OCI-LY7 (cell line): ENCODE results near the gene TTLL3. TPM values are rescaled to one million over a fixed set of nuclear protein-coding genes. Genes with fewer than 3 reads are reported as not detected.

ENCODE experiments used
- BruUV-seq: library from RNA; stranded (reverse); fragments of 400-500 nt; replicated peaks from 2 replicates; lab custom pipeline; 2021; lab: Mats Ljungman, UMichigan
- CTCF ChIA-PET: fragments of 300-600 bp; sonication (Branson Sonifier 250); formaldehyde crosslinking; loops from one replicate; lab custom pipeline; 2022; ENCODE audit warnings: antibody characterized with exemption; ENCODE audit not compliant: unreplicated experiment; lab: Charles Lee
- POLR2A ChIA-PET: fragments of 300-600 bp; sonication (Branson Sonifier 250); formaldehyde crosslinking; loops from one replicate; lab custom pipeline; 2022; ENCODE audit warnings: antibody characterized with exemption; lab: Charles Lee
- DNase-seq: peaks from one replicate; pipeline ENCODE4 v3.0.0-alpha.2; 2015; ENCODE audit warnings: low spot score
- H2AFZ ChIP-seq: fragments of 200-600 bp; sonication (generic), shearing (Covaris generic); 2 replicates; pipeline ENCODE4 v1.6.1; 2014; ENCODE audit warnings: mild to moderate bottlenecking, antibody characterized with exemption, low read length, moderate library complexity
- H3K27ac ChIP-seq: fragments of 200-600 bp; sonication (generic); 2 replicates; pipeline ENCODE4 v1.5.1; 2014; ENCODE audit warnings: mixed run types, low read depth, mild to moderate bottlenecking, moderate library complexity, low read length, inconsistent platforms; ENCODE audit not compliant: poor library complexity, severe bottlenecking
- H3K36me3 ChIP-seq: fragments of 200-600 bp; sonication (generic); 2 replicates; pipeline ENCODE4 v1.6.1; 2014; ENCODE audit warnings: mild to moderate bottlenecking, antibody characterized with exemption, low read length, moderate library complexity, mixed read lengths; ENCODE audit not compliant: insufficient read depth
- H3K4me1 ChIP-seq: fragments of 200-600 bp; sonication (generic); 2 replicates; pipeline ENCODE4 v1.5.1; 2014; ENCODE audit warnings: mild to moderate bottlenecking, low read length; ENCODE audit not compliant: insufficient read depth, poor library complexity, severe bottlenecking
- H3K4me2 ChIP-seq: fragments of 200-600 bp; sonication (generic); 2 replicates; pipeline ENCODE4 v1.6.1; 2014; ENCODE audit warnings: mild to moderate bottlenecking, low read length
- H3K4me3 ChIP-seq: fragments of 200-600 bp; sonication (generic); 2 replicates; pipeline ENCODE4 v1.5.1; 2014; ENCODE audit warnings: mild to moderate bottlenecking, low read depth, low read length; ENCODE audit not compliant: poor library complexity, severe bottlenecking
- H3K79me2 ChIP-seq: fragments of 200-600 bp; sonication (generic); 2 replicates; pipeline ENCODE4 v1.6.1; 2016; ENCODE audit warnings: low read depth, mild to moderate bottlenecking, low read length, moderate library complexity, mixed read lengths; ENCODE audit not compliant: insufficient read depth
- H3K9me2 ChIP-seq: fragments of 200-600 bp; sonication (generic); 2 replicates; pipeline ENCODE4 v1.6.1; 2016; ENCODE audit warnings: mild to moderate bottlenecking, low read length, mixed read lengths; ENCODE audit not compliant: insufficient read depth
- H3K9me3 ChIP-seq: fragments of 200-600 bp; sonication (generic); 2 replicates; pipeline ENCODE4 v1.6.1; 2014; ENCODE audit warnings: mild to moderate bottlenecking, mixed run types, low read length, mixed read lengths
- H4K20me1 ChIP-seq: fragments of 200-600 bp; sonication (generic); 2 replicates; pipeline ENCODE4 v1.6.1; 2014; ENCODE audit warnings: mild to moderate bottlenecking, antibody characterized with exemption, low read length, moderate library complexity, mixed read lengths; ENCODE audit not compliant: insufficient read depth
- CTCF ChIP-seq: fragments of 200-600 bp; sonication (generic); conservative IDR thresholded peaks from 2 replicates; pipeline ENCODE4 v1.5.1; 2014; ENCODE audit warnings: mild to moderate bottlenecking, antibody characterized with exemption, low read length, moderate library complexity, mixed read lengths
- EZH2phosphoT487 ChIP-seq: fragments of 200-600 bp; sonication (generic); IDR thresholded peaks from 2 replicates; pipeline ENCODE4 v1.6.1; 2018; ENCODE audit warnings: low read depth, borderline replicate concordance, mild to moderate bottlenecking, mixed run types, antibody characterized with exemption, low read length, moderate library complexity, mixed read lengths
- intact Hi-C: fragments of 100-400 bp; cut with micrococcal nuclease; formaldehyde crosslinking; loops from one replicate; pipeline ENCODE4 v1.10.0; 2022; ENCODE audit not compliant: unreplicated experiment
- total RNA-seq, 2 experiments: library from RNA; depleted of rRNA in 1 of 2; stranded (reverse); fragments of >200 nt in 1 of 2; shearing (Covaris generic) in 1 of 2; gene quantifications; 2 replicates each; pipeline ENCODE4 v1.2.3, GENCODE V29; 2014 to 2022

The TTLL3 gene
- total RNA-seq, 2 experiments from 2014 or later, result 65.4 to 127 TPM

- H3K9me3 ChIP-seq, result no peaks in the 10 kb centered on the region
- POLR2A ChIA-PET, result interaction anchor here (2.1 to 2.4 kb wide), 2 partner anchors 9 to 12 kb away, joined by 9 to 10 read pairs; partner anchors contain the start of genes ARPC4 and TADA3
- H2AFZ ChIP-seq, result no peak overlapping the region
- H3K27ac ChIP-seq, result no peak overlapping the region
- H3K4me2 ChIP-seq, result no peak overlapping the region
- no peak for DNase-seq
- no peak overlapping the region for H3K4me3 ChIP-seq
- TSS peak; percentile 25 for BruUV-seq
- no peaks in the 10 kb centered on the region for H3K79me2 ChIP-seq
- CTCF ChIA-PET, result no interaction called here
- no peaks in the 10 kb centered on the region for H4K20me1 ChIP-seq
- peaks cover 18% of the 10 kb centered on the region for H3K4me1 ChIP-seq
- no peak for TF ChIP-seq EZH2phosphoT487
- TF ChIP-seq CTCF, result no peak
- intact Hi-C loops, result no loop called here
- peaks cover 84% of the 10 kb centered on the region for H3K36me3 ChIP-seq
- H3K9me2 ChIP-seq, result no peaks in the 10 kb centered on the region
Measured at GRCh38 chr3:9804996-9805395, 5.1 kb upstream of the TTLL3 start.

GRCh38 chr3:9806137-9806536 lies 3.9 kb upstream of the TTLL3 start:
- no peaks in the 10 kb centered on the region for H3K9me3 ChIP-seq
- TF ChIP-seq EZH2phosphoT487 (no peak), CTCF (no peak)
- POLR2A ChIA-PET, result interaction anchor here (0.8 to 2.1 kb wide), 2 partner anchors 10 to 35 kb away, joined by 5 to 9 read pairs; no protein-coding TSS in a partner anchor
- no peak overlapping the region for H3K27ac ChIP-seq
- peaks cover 80% of the 10 kb centered on the region for H3K36me3 ChIP-seq
- no TSS peak for BruUV-seq
- DNase-seq, result no peak
- no peaks in the 10 kb centered on the region for H4K20me1 ChIP-seq
- H3K79me2 ChIP-seq, result no peaks in the 10 kb centered on the region
- CTCF ChIA-PET, result no interaction called here
- H2AFZ ChIP-seq, result no peak overlapping the region
- peaks cover 21% of the 10 kb centered on the region for H3K4me1 ChIP-seq
- intact Hi-C loops, result no loop called here
- no peaks in the 10 kb centered on the region for H3K9me2 ChIP-seq
- H3K4me3 ChIP-seq, result no peak overlapping the region
- H3K4me2 ChIP-seq, result no peak overlapping the region

- H4K20me1 ChIP-seq, result no peaks in the 10 kb centered on the region
- H3K4me2 ChIP-seq, result no peak overlapping the region
- H3K79me2 ChIP-seq, result no peaks in the 10 kb centered on the region
- no peak overlapping the region for H3K27ac ChIP-seq
- H3K4me3 ChIP-seq, result no peak overlapping the region
- ChIA-PET POLR2A (interaction anchor here (0.6 to 1.8 kb wide), 4 partner anchors 12 to 34 kb away, joined by 3 to 5 read pairs (median 5); partner anchors contain the start of genes ARPC4 and TADA3), CTCF (no interaction called here)
- TSS peak; percentile 62 for BruUV-seq
- no peak overlapping the region for H2AFZ ChIP-seq
- intact Hi-C loops, result no loop called here
- no peaks in the 10 kb centered on the region for H3K9me3 ChIP-seq
- no peak for DNase-seq
- no peaks in the 10 kb centered on the region for H3K9me2 ChIP-seq
- H3K4me1 ChIP-seq, result peaks cover 21% of the 10 kb centered on the region
- peaks cover 80% of the 10 kb centered on the region for H3K36me3 ChIP-seq
- no peak for TF ChIP-seq EZH2phosphoT487
- no peak for TF ChIP-seq CTCF
Measured at GRCh38 chr3:9806688-9807589, 3.1 kb upstream of the TTLL3 start.
